ENCODE results near the gene DAP. TPM values are rescaled to one million over a fixed set of nuclear protein-coding genes. Genes with fewer than 3 reads are reported as not detected.

DAP gene
- total RNA-seq, 1 experiment from 2014 or later = 138 TPM

GRCh38 chr5:10663489-10664179, 97.4 kb downstream of the DAP start:
- peak; percentile 3 for DNase-seq
- Mint-ChIP-seq H3K27me3 (ENCODE audit: unreplicated experiment) (peaks cover 22% of the 10 kb centered on the region), H3K4me1 (ENCODE audit: low read depth, unreplicated experiment) (no peaks in the 10 kb centered on the region), H3K4me3 (ENCODE audit: low read depth, unreplicated experiment) (no peak overlapping the region), H3K36me3 (ENCODE audit: insufficient read depth, unreplicated experiment) (no peaks in the 10 kb centered on the region), H3K27ac (ENCODE audit: unreplicated experiment) (no peak overlapping the region), H3K9me3 (ENCODE audit: low read depth, unreplicated experiment) (no peaks in the 10 kb centered on the region)
- no TSS peak for BruUV-seq (replicated peaks)
- intact Hi-C loops (cut with micrococcal nuclease; ENCODE audit: unreplicated experiment) = no loop called here
- CTCF ChIA-PET = no interaction called here
- TF ChIP-seq CTCF (IDR thresholded peaks at IDR 0.05; ENCODE audit: unreplicated experiment) = no peak

- intact Hi-C loops (cut with micrococcal nuclease; ENCODE audit: unreplicated experiment) = no loop called here
- no peak for TF ChIP-seq CTCF (IDR thresholded peaks at IDR 0.05; ENCODE audit: unreplicated experiment)
- Mint-ChIP-seq H3K4me3 (ENCODE audit: low read depth, unreplicated experiment) (no peak overlapping the region), H3K27me3 (ENCODE audit: unreplicated experiment) (peaks cover 22% of the 10 kb centered on the region), H3K27ac (ENCODE audit: unreplicated experiment) (no peak overlapping the region), H3K4me1 (ENCODE audit: low read depth, unreplicated experiment) (no peaks in the 10 kb centered on the region), H3K9me3 (ENCODE audit: low read depth, unreplicated experiment) (no peaks in the 10 kb centered on the region), H3K36me3 (ENCODE audit: insufficient read depth, unreplicated experiment) (no peaks in the 10 kb centered on the region)
- DNase-seq = no peak
- BruUV-seq (replicated peaks) = no TSS peak
- CTCF ChIA-PET = no interaction called here
Observed at GRCh38 chr5:10662661-10663488, 98.2 kb downstream of the DAP start.

DNA sequence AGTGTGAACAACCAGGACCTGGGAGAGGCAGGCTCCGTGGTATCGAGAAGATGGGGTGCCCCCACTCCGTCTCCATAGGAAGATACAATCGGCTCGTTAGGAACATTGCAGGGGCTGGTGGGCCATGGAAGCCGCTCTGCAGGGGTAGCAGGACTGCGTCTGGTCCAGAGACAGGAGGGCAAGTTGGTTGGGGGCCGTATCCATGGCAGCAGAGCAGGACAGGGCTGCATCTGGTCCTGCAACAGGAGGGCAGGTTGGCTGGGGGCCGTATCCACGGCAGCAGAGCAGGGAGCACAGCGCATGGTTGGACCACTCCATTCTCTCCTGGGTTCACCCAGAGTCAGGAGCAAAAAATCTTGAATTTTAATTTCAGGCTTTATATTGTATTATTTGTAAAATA, 99.0 kb downstream of the DAP start:
- DNase-seq = no peak
- CTCF ChIA-PET = no interaction called here
- H3K27ac Mint-ChIP-seq (ENCODE audit: unreplicated experiment) = no peak overlapping the region
- H3K27me3 Mint-ChIP-seq (ENCODE audit: unreplicated experiment) = peaks cover 22% of the 10 kb centered on the region
- no TSS peak for BruUV-seq (replicated peaks)
- H3K4me1 Mint-ChIP-seq (ENCODE audit: low read depth, unreplicated experiment) = no peaks in the 10 kb centered on the region
- no peak for TF ChIP-seq CTCF (IDR thresholded peaks at IDR 0.05; ENCODE audit: unreplicated experiment)
- H3K36me3 Mint-ChIP-seq (ENCODE audit: insufficient read depth, unreplicated experiment) = no peaks in the 10 kb centered on the region
- H3K9me3 Mint-ChIP-seq (ENCODE audit: low read depth, unreplicated experiment) = no peaks in the 10 kb centered on the region
- intact Hi-C loops (cut with micrococcal nuclease; ENCODE audit: unreplicated experiment) = no loop called here
- H3K4me3 Mint-ChIP-seq (ENCODE audit: low read depth, unreplicated experiment) = no peak overlapping the region

GRCh38 chr5:10661401-10661800, 99.6 kb downstream of the DAP start:
- no TSS peak for BruUV-seq (replicated peaks)
- no peak for TF ChIP-seq CTCF (IDR thresholded peaks at IDR 0.05; ENCODE audit: unreplicated experiment)
- intact Hi-C loops (cut with micrococcal nuclease; ENCODE audit: unreplicated experiment) = no loop called here
- no peak for DNase-seq
- H3K4me3 Mint-ChIP-seq (ENCODE audit: low read depth, unreplicated experiment) = no peak overlapping the region
- H3K27ac Mint-ChIP-seq (ENCODE audit: unreplicated experiment) = no peak overlapping the region
- H3K9me3 Mint-ChIP-seq (ENCODE audit: low read depth, unreplicated experiment) = no peaks in the 10 kb centered on the region
- H3K36me3 Mint-ChIP-seq (ENCODE audit: insufficient read depth, unreplicated experiment) = no peaks in the 10 kb centered on the region
- no peaks in the 10 kb centered on the region for H3K4me1 Mint-ChIP-seq (ENCODE audit: low read depth, unreplicated experiment)
- H3K27me3 Mint-ChIP-seq (ENCODE audit: unreplicated experiment) = peaks cover 22% of the 10 kb centered on the region
- CTCF ChIA-PET = no interaction called here

All from Calu3 (cell line).